Brain microvascular endothelial cell (primary cell): ENCODE data around the gene LRTM2.

Experiments
- DNase-seq: peaks from one replicate; pipeline ENCODE4 v3.0.0-alpha.2; 2020
- H3K27ac ChIP-seq: fragments of 250-450 bp; sonication (Bioruptor Pico); 2 replicates; pipeline ENCODE4 v1.5.1; 2020; ENCODE audit warnings: mild to moderate bottlenecking, moderate library complexity
- H3K27me3 ChIP-seq: fragments of 250-450 bp; sonication (Bioruptor Pico); replicated peaks from 2 replicates; pipeline ENCODE4 v1.5.1; 2020; ENCODE audit warnings: mild to moderate bottlenecking
- H3K36me3 ChIP-seq: fragments of 250-450 bp; sonication (Bioruptor Pico); replicated peaks from 2 replicates; pipeline ENCODE4 v1.5.1; 2020; ENCODE audit warnings: mild to moderate bottlenecking
- H3K4me3 ChIP-seq: 2 replicates; pipeline ENCODE4 v1.5.1; 2011; ENCODE audit warnings: low read depth, mild to moderate bottlenecking, control low read depth, low read length, moderate library complexity
- CTCF ChIP-seq: IDR thresholded peaks from 2 replicates; pipeline ENCODE4 v1.5.1; 2011; ENCODE audit warnings: low read depth, mild to moderate bottlenecking, moderate library complexity, low read length, control low read depth, inconsistent platforms; ENCODE audit errors: missing control alignments
- in situ Hi-C: cut with HindIII; loops from 2 replicates; pipeline ENCODE4 v1.10.0; 2017; ENCODE audit warnings: low sequenced_read_pairs, low pct_ligation_motif_present

Gene LRTM2

GRCh38 chr12:1859643-1860042 lies 39.3 kb downstream of the LRTM2 start:
- DNase-seq = peak; percentile 28
- Histone ChIP-seq H3K27me3 (no peaks in the 10 kb centered on the region), H3K36me3 (no peaks in the 10 kb centered on the region), H3K27ac (no peak overlapping the region), H3K4me3 (no peak overlapping the region)
- in situ Hi-C loops = no loop called here
- no peak for TF ChIP-seq CTCF

GRCh38 chr12:1862973-1863372 lies 42.6 kb downstream of the LRTM2 start:
- Histone ChIP-seq H3K27ac (no peak overlapping the region), H3K27me3 (no peaks in the 10 kb centered on the region), H3K36me3 (no peaks in the 10 kb centered on the region), H3K4me3 (no peak overlapping the region)
- DNase-seq = no peak
- no peak for TF ChIP-seq CTCF
- in situ Hi-C loops = no loop called here

GRCh38 chr12:1863823-1864222 lies 43.5 kb downstream of the LRTM2 start:
- DNase-seq = no peak
- Histone ChIP-seq H3K36me3 (no peaks in the 10 kb centered on the region), H3K27me3 (no peaks in the 10 kb centered on the region), H3K4me3 (no peak overlapping the region), H3K27ac (no peak overlapping the region)
- TF ChIP-seq CTCF = no peak
- in situ Hi-C loops = no loop called here

GRCh38 chr12:1864456-1864855 lies 44.1 kb downstream of the LRTM2 start:
- DNase-seq = no peak

GRCh38 chr12:1864867-1865266 lies 44.5 kb downstream of the LRTM2 start:
- in situ Hi-C loops = no loop called here
- DNase-seq = no peak

More at GRCh38 chr12:1864456-1864855, 44.1 kb downstream of the LRTM2 start:
- Histone ChIP-seq H3K27ac (no peak overlapping the region), H3K36me3 (no peaks in the 10 kb centered on the region), H3K4me3 (no peak overlapping the region), H3K27me3 (no peaks in the 10 kb centered on the region)
- in situ Hi-C loops = no loop called here
- TF ChIP-seq CTCF = no peak

More at GRCh38 chr12:1864867-1865266, 44.5 kb downstream of the LRTM2 start:
- TF ChIP-seq CTCF = no peak
- Histone ChIP-seq H3K4me3 (no peak overlapping the region), H3K36me3 (no peaks in the 10 kb centered on the region), H3K27me3 (no peaks in the 10 kb centered on the region), H3K27ac (no peak overlapping the region)
